Upper lobe of left lung (tissue), 4 donors: ENCODE results near the gene ANKRD31.

Experiments used
- CTCF ChIP-seq, 6 experiments: fragments of 450-650 bp in 4 of 6; fragments of 200-600 bp in 2 of 6; sonication (generic) in 2 of 6; IDR thresholded peaks; one replicate each; pipeline ENCODE4 v1.5.1; 2016 to 2019; ENCODE audit warnings: antibody characterized with exemption in 6 of 6
- POLR2AphosphoS5 ChIP-seq, 2 donors: sonication (generic); formaldehyde crosslinking; IDR thresholded peaks; one replicate each; pipeline ENCODE4 v1.5.1; 2017; ENCODE audit warnings: antibody characterized with exemption in 2 of 2

GRCh38 chr5:75045071-75045470, 191.6 kb downstream of the ANKRD31 start:
- TF ChIP-seq CTCF (IDR thresholded peaks at IDR 0.05) (no peak), POLR2AphosphoS5 (IDR thresholded peaks at IDR 0.05) (no peak)
